H9 (cell line): ENCODE data around the gene SYNGR4. TPM values are rescaled to one million over a fixed set of nuclear protein-coding genes. Genes with fewer than 3 reads are reported as not detected.

Source experiments
- DNase-seq: peaks from one replicate; pipeline ENCODE4 v3.0.0-alpha.2; 2017
- H2AFZ ChIP-seq: one replicate; pipeline ENCODE4 v1.6.1; 2013; ENCODE audit warnings: mild to moderate bottlenecking, low read length, control low read depth, moderate library complexity
- H2AK5ac ChIP-seq: 2 replicates; pipeline ENCODE4 v1.6.1; 2013; ENCODE audit warnings: low read length, control low read depth, mixed read lengths; ENCODE audit not compliant: insufficient read length
- H2BK120ac ChIP-seq: one replicate; pipeline ENCODE4 v1.6.1; 2013; ENCODE audit warnings: low read depth, mild to moderate bottlenecking, low read length, control low read depth, inconsistent platforms; ENCODE audit not compliant: poor library complexity, severe bottlenecking
- H2BK12ac ChIP-seq: 2 replicates; pipeline ENCODE4 v1.6.1; 2013; ENCODE audit warnings: low read length, control low read depth, mixed read lengths, low read depth; ENCODE audit not compliant: insufficient read length
- H2BK15ac ChIP-seq: 2 replicates; pipeline ENCODE4 v1.6.1; 2013; ENCODE audit warnings: low read depth, low read length, control low read depth
- H2BK20ac ChIP-seq: one replicate; pipeline ENCODE4 v1.6.1; 2013; ENCODE audit warnings: low read depth, mild to moderate bottlenecking, low read length, control low read depth, inconsistent platforms; ENCODE audit not compliant: poor library complexity, severe bottlenecking
- H2BK5ac ChIP-seq: 2 replicates; pipeline ENCODE4 v1.6.1; 2013; ENCODE audit warnings: low read length, control low read depth, mixed read lengths; ENCODE audit not compliant: insufficient read length
- H3K14ac ChIP-seq: 2 replicates; pipeline ENCODE4 v1.6.1; 2013; ENCODE audit warnings: low read length, control low read depth; ENCODE audit not compliant: insufficient read depth
- H3K18ac ChIP-seq: 2 replicates; pipeline ENCODE4 v1.6.1; 2013; ENCODE audit warnings: low read depth, mild to moderate bottlenecking, mixed read lengths, low read length, control low read depth; ENCODE audit not compliant: insufficient read length
- H3K23ac ChIP-seq: 2 replicates; pipeline ENCODE4 v1.6.1; 2013; ENCODE audit warnings: low read length, control low read depth, mixed read lengths, low read depth; ENCODE audit not compliant: insufficient read length
- H3K23me2 ChIP-seq: 2 replicates; pipeline ENCODE4 v1.6.1; 2013; ENCODE audit warnings: low read depth, mild to moderate bottlenecking, mixed read lengths, low read length, control low read depth; ENCODE audit not compliant: insufficient read length, poor library complexity, severe bottlenecking
- H3K27ac ChIP-seq: 2 replicates; pipeline ENCODE4 v1.5.1; 2013; ENCODE audit warnings: low read length, control low read depth, mixed read lengths, low read depth; ENCODE audit not compliant: insufficient read length
- H3K27me3 ChIP-seq: 2 replicates; pipeline ENCODE4 v1.6.1; 2013; ENCODE audit warnings: low read length, control low read depth, inconsistent platforms; ENCODE audit not compliant: insufficient read depth
- H3K4ac ChIP-seq: 2 replicates; pipeline ENCODE4 v1.6.1; 2013; ENCODE audit warnings: low read depth, mild to moderate bottlenecking, control low read depth, inconsistent platforms, low read length, moderate library complexity
- H3K4me1 ChIP-seq: 2 replicates; pipeline ENCODE4 v1.6.1; 2013; ENCODE audit warnings: low read length, control low read depth, inconsistent platforms; ENCODE audit not compliant: insufficient read depth
- H3K4me2 ChIP-seq: 2 replicates; pipeline ENCODE4 v1.6.1; 2013; ENCODE audit warnings: low read length, control low read depth, mixed read lengths; ENCODE audit not compliant: insufficient read length, insufficient read depth
- H3K56ac ChIP-seq: 2 replicates; pipeline ENCODE4 v1.6.1; 2013; ENCODE audit warnings: low read depth, mild to moderate bottlenecking, mixed read lengths, low read length, control low read depth; ENCODE audit not compliant: insufficient read length
- H3K79me1 ChIP-seq: 2 replicates; pipeline ENCODE4 v1.6.1; 2013; ENCODE audit warnings: low read depth, mild to moderate bottlenecking, moderate library complexity, low read length, control low read depth, inconsistent platforms; ENCODE audit not compliant: insufficient read depth, poor library complexity, severe bottlenecking
- H3K79me2 ChIP-seq: 2 replicates; pipeline ENCODE4 v1.6.1; 2013; ENCODE audit warnings: low read length, control low read depth, inconsistent platforms; ENCODE audit not compliant: insufficient read depth
- H3K9ac ChIP-seq: 2 replicates; pipeline ENCODE4 v1.6.1; 2013; ENCODE audit warnings: low read length, control low read depth, mixed read lengths; ENCODE audit not compliant: insufficient read length; ENCODE audit errors: extremely low read depth
- H3K9me3 ChIP-seq: one replicate; pipeline ENCODE4 v1.6.1; 2013; ENCODE audit warnings: low read depth, low read length, inconsistent platforms; ENCODE audit not compliant: control insufficient read depth
- H3T11ph ChIP-seq: one replicate; pipeline ENCODE4 v1.6.1; 2013; ENCODE audit warnings: mild to moderate bottlenecking, low read length, control low read depth, inconsistent platforms
- H4K20me1 ChIP-seq: one replicate; pipeline ENCODE4 v1.6.1; 2013; ENCODE audit not compliant: control insufficient read depth, insufficient read length, insufficient read depth
- H4K5ac ChIP-seq: 2 replicates; pipeline ENCODE4 v1.6.1; 2013; ENCODE audit warnings: low read depth, mild to moderate bottlenecking, mixed read lengths, low read length, control low read depth; ENCODE audit not compliant: insufficient read length
- H4K8ac ChIP-seq: replicated peaks from 2 replicates; pipeline ENCODE4 v1.6.1; 2013; ENCODE audit warnings: low read length, control low read depth, mixed read lengths, low read depth; ENCODE audit not compliant: insufficient read length
- H4K91ac ChIP-seq: 2 replicates; pipeline ENCODE4 v1.6.1; 2013; ENCODE audit warnings: low read depth, mild to moderate bottlenecking, moderate library complexity, mixed read lengths, low read length, control low read depth; ENCODE audit not compliant: insufficient read length
- H3K27ac Mint-ChIP-seq, 3 experiments: 2 replicates in 2 of 3; 3 replicates in 1 of 3; pipeline ENCODE4 v1.8.0; 2020 to 2021; ENCODE audit warnings: mixed read lengths in 3 of 3, mild to moderate bottlenecking in 1 of 3, moderate library complexity in 1 of 3
- H3K27me3 Mint-ChIP-seq: 2 replicates; pipeline ENCODE4 v1.8.0; 2021; ENCODE audit warnings: low read depth, mild to moderate bottlenecking, moderate library complexity, mixed read lengths
- H3K36me3 Mint-ChIP-seq, 3 experiments: 2 replicates in 2 of 3; 3 replicates in 1 of 3; pipeline ENCODE4 v1.8.0; 2020 to 2021; ENCODE audit warnings: low read depth in 3 of 3, mixed read lengths in 3 of 3; ENCODE audit not compliant: insufficient read depth in 1 of 3
- H3K4me1 Mint-ChIP-seq, 2 experiments: 2 replicates each; pipeline ENCODE4 v1.8.0; 2020; ENCODE audit warnings: mixed read lengths in 2 of 2
- H3K4me3 Mint-ChIP-seq, 2 experiments: 2 replicates in 1 of 2; 3 replicates in 1 of 2; pipeline ENCODE4 v1.8.0; 2020 to 2021; ENCODE audit warnings: mild to moderate bottlenecking in 2 of 2, mixed read lengths in 2 of 2, moderate library complexity in 1 of 2
- H3K9me3 Mint-ChIP-seq, 2 experiments: 2 replicates in 1 of 2; 3 replicates in 1 of 2; pipeline ENCODE4 v1.8.0; 2020; ENCODE audit warnings: mild to moderate bottlenecking in 2 of 2, mixed read lengths in 2 of 2, moderate library complexity in 1 of 2
- CTCF ChIP-seq: fragments of 200-600 bp; sonication (generic); conservative IDR thresholded peaks from 3 replicates; pipeline ENCODE4 v1.8.0; 2021; ENCODE audit warnings: antibody characterized with exemption, mild to moderate bottlenecking
- whole genome bisulfite sequencing: extraction: QIAGEN DNeasy Blood & Tissue Kit; methylation state at CpG from one replicate; pipeline ENCODE4 v1.1.7; 2013; ENCODE audit warnings: missing lambda C conversion rate, low lambda C conversion rate, mixed read lengths; ENCODE audit not compliant: insufficient read length; ENCODE audit errors: extremely low coverage; 5-methylcytosine and 5-hydroxymethylcytosine counted together
- total RNA-seq: library from RNA; stranded (reverse); gene quantifications from 2 replicates; pipeline ENCODE4 v1.2.1, GENCODE V29; 2021

SYNGR4 gene
- total RNA-seq, 1 experiment from 2014 or later: 0.31 TPM

DNA sequence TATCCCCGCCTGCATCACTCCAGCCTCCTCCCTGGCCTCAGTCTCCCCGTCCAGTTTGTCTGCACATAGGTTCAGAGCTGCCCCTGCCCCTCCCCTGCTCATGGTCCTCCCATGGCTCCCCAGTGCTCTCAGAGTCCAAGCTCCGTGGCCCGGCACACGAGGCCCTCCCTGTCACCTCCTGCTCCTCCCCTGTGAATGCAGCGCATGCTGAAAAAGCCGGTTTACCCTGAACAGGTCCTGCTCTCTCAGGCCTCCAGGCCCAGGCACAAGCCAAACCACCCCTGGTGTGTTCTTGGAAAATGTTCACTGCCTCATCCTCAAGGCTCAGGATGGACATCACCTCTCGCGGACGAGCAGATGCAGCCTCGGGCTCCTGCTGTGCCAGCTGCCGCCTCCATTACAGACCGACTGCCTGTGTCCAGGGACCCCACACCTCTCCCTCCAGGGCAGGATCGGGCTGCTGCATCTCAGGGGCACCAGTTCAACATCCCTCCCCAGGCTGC is 25.9 kb upstream of the SYNGR4 start:
- H2BK20ac ChIP-seq: no peak overlapping the region
- no peak overlapping the region for H3K27ac ChIP-seq
- H3K4ac ChIP-seq: no peak overlapping the region
- H4K91ac ChIP-seq: no peak overlapping the region
- H3K79me1 ChIP-seq: no peaks in the 10 kb centered on the region
- no CpG with 5 or more reads among the region's 14 CpGs for WGBS
- H3K27ac Mint-ChIP-seq: peak overlapping the region in 2 of 3 experiments; percentile 35 to 95; a peak in 2 of 7 replicates
- no peak overlapping the region for H3K4me2 ChIP-seq
- H2BK120ac ChIP-seq: no peak overlapping the region
- H2AK5ac ChIP-seq: no peak overlapping the region
- H3K4me1 ChIP-seq: no peaks in the 10 kb centered on the region
- no peak overlapping the region for H3K4me3 Mint-ChIP-seq
- H3K79me2 ChIP-seq: no peaks in the 10 kb centered on the region
- no peak for TF ChIP-seq CTCF
- H3K9ac ChIP-seq: no peak overlapping the region
- H2AFZ ChIP-seq: no peak overlapping the region
- peaks cover 6% of the 10 kb centered on the region for H3K27me3 Mint-ChIP-seq
- H3K56ac ChIP-seq: no peak overlapping the region
- H3K14ac ChIP-seq: no peak overlapping the region
- H2BK15ac ChIP-seq: no peak overlapping the region
- DNase-seq: no peak
- no peak overlapping the region for H4K8ac ChIP-seq
- no peak overlapping the region for H3K18ac ChIP-seq
- no peaks in the 10 kb centered on the region for H3K9me3 Mint-ChIP-seq
- H3K23me2 ChIP-seq: peaks cover 1% of the 10 kb centered on the region
- H3K9me3 ChIP-seq: no peaks in the 10 kb centered on the region
- H3K36me3 Mint-ChIP-seq: no peaks in the 10 kb centered on the region; a peak in 1 of 7 replicates
- no peak overlapping the region for H3K23ac ChIP-seq
- peaks cover 6 to 19% of the 10 kb centered on the region in 2 experiments for H3K4me1 Mint-ChIP-seq
- H4K5ac ChIP-seq: no peak overlapping the region
- H3K27me3 ChIP-seq: no peaks in the 10 kb centered on the region
- H2BK12ac ChIP-seq: no peak overlapping the region
- no peaks in the 10 kb centered on the region for H4K20me1 ChIP-seq
- no peak overlapping the region for H2BK5ac ChIP-seq
- no peak overlapping the region for H3T11ph ChIP-seq
